GM12878 (cell line): Measurements from ENCODE around the gene ING4. TPM values are rescaled to one million over a fixed set of nuclear protein-coding genes. Genes with fewer than 3 reads are reported as not detected.

Experiments
- ATAC-seq: fragments of 200-7000 bp; cut with Tn5 transposase; 3 replicates; pipeline ENCODE4 v1.9.1; 2020; ENCODE audit warnings: mild to moderate bottlenecking, moderate library complexity
- BruUV-seq: library from RNA; stranded (reverse); fragments of 400-500 nt; replicated peaks from 2 replicates; lab custom pipeline; 2021; lab: Mats Ljungman, UMichigan
- CTCF ChIA-PET: fragments of 300-600 bp; sonication (Branson Sonifier 250); formaldehyde crosslinking; extraction: SDS; loops from one replicate; lab custom pipeline; 2021; ENCODE audit warnings: inconsistent platforms; lab: Yijun Ruan, JAX
- POLR2A ChIA-PET: fragments of 350-600 bp; formaldehyde crosslinking; extraction: SDS; loops from one replicate; lab custom pipeline; 2021; ENCODE audit warnings: inconsistent platforms; lab: Charles Lee
- RAD21 ChIA-PET: fragments of 300-600 bp; sonication (Branson Sonifier 250); formaldehyde crosslinking; loops from one replicate; lab custom pipeline; 2023; ENCODE audit warnings: antibody characterized with exemption; ENCODE audit not compliant: unreplicated experiment; lab: Charles Lee
- SMC1A ChIA-PET: fragments of 300-600 bp; sonication (Branson Sonifier 250); formaldehyde crosslinking; loops from one replicate; lab custom pipeline; 2023; ENCODE audit not compliant: unreplicated experiment, uncharacterized antibody; lab: Charles Lee
- DNase-seq: peaks from one replicate; pipeline ENCODE4 v3.0.0-alpha.2; 2011; ENCODE audit warnings: low read depth, low spot score
- FAIRE-seq: peaks from 3 replicates; lab custom pipeline; 2011; peaks lifted over from hg19 to GRCh38; lab: Jason Lieb, UNC
- H2AFZ ChIP-seq: 2 replicates; pipeline ENCODE4 v1.6.0; 2011; ENCODE audit warnings: low read depth, low read length, control low read depth; ENCODE audit not compliant: control insufficient read depth
- H3K27ac ChIP-seq: 2 replicates; pipeline ENCODE4 v1.5.1; 2011; ENCODE audit warnings: control low read depth; ENCODE audit not compliant: control insufficient read depth, insufficient read depth
- H3K27me3 ChIP-seq, 2 experiments: replicated peaks in 1 of 2; 2 replicates each; pipeline versions ENCODE4 v1.6.0 to v1.6.1; 2011; ENCODE audit warnings: low read length in 1 of 2; ENCODE audit not compliant: control insufficient read depth in 2 of 2, insufficient read depth in 2 of 2
- H3K36me3 ChIP-seq, 2 experiments: 2 replicates each; pipeline ENCODE4 v1.5.1; 2011; ENCODE audit warnings: low read length in 1 of 2; ENCODE audit not compliant: control insufficient read depth in 2 of 2, insufficient read depth in 2 of 2
- H3K4me1 ChIP-seq: 2 replicates; pipeline ENCODE4 v1.6.1; 2011; ENCODE audit warnings: mild to moderate bottlenecking, low read length, moderate library complexity, mixed read lengths; ENCODE audit not compliant: control insufficient read depth, insufficient read depth
- H3K4me2 ChIP-seq: 2 replicates; pipeline ENCODE4 v1.6.0; 2011; ENCODE audit warnings: control low read depth; ENCODE audit not compliant: control insufficient read depth, insufficient read depth
- H3K4me3 ChIP-seq: fragments of 200-600 bp; sonication (generic); 2 replicates; pipeline ENCODE4 v1.5.1; 2016
- H3K79me2 ChIP-seq: 2 replicates; pipeline ENCODE4 v1.6.0; 2011; ENCODE audit warnings: low read length; ENCODE audit not compliant: control insufficient read depth, insufficient read depth
- H3K9ac ChIP-seq: 2 replicates; pipeline ENCODE4 v1.8.0; 2011; ENCODE audit warnings: low read length, control low read depth, mixed read lengths; ENCODE audit not compliant: control insufficient read depth, insufficient read depth
- H3K9me3 ChIP-seq: replicated peaks from 3 replicates; pipeline ENCODE4 v1.5.1; 2011; ENCODE audit warnings: mild to moderate bottlenecking, low read length; ENCODE audit not compliant: control insufficient read depth, insufficient read depth
- H4K20me1 ChIP-seq: 2 replicates; pipeline ENCODE4 v1.6.0; 2011; ENCODE audit not compliant: control insufficient read depth, insufficient read depth
- BMI1 ChIP-seq: fragments of 450-650 bp; IDR thresholded peaks from 2 replicates; pipeline ENCODE4 v1.6.1; 2016; ENCODE audit warnings: mild to moderate bottlenecking, moderate library complexity, borderline replicate concordance
- CBX5 ChIP-seq: sonication (generic); IDR thresholded peaks from 2 replicates; pipeline ENCODE4 v1.6.1; 2016; ENCODE audit warnings: low read depth, moderate library complexity, mild to moderate bottlenecking, inconsistent platforms
- CHD4 ChIP-seq: fragments of 200-600 bp; sonication (generic); IDR thresholded peaks from 2 replicates; pipeline ENCODE4 v1.6.1; 2016; ENCODE audit warnings: mild to moderate bottlenecking
- EED ChIP-seq: sonication (generic); IDR thresholded peaks from 2 replicates; pipeline ENCODE4 v1.6.1; 2016; ENCODE audit warnings: antibody characterized with exemption, low read depth
- GATAD2B ChIP-seq: fragments of 450-650 bp; conservative IDR thresholded peaks from 2 replicates; pipeline ENCODE4 v1.6.1; 2017; ENCODE audit warnings: low read depth, mild to moderate bottlenecking, moderate library complexity
- JUNB ChIP-seq: IDR thresholded peaks from 2 replicates; pipeline ENCODE4 v1.6.1; 2016; ENCODE audit warnings: antibody characterized with exemption, mild to moderate bottlenecking
- JUND ChIP-seq: IDR thresholded peaks from 2 replicates; pipeline ENCODE4 v1.6.1; 2012; ENCODE audit warnings: low read depth, mild to moderate bottlenecking, low read length, improper control_type of control experiment, moderate library complexity
- NBN ChIP-seq: fragments of 450-650 bp; IDR thresholded peaks from 2 replicates; pipeline ENCODE4 v1.6.1; 2016
- NR2F1 ChIP-seq: fragments of 450-650 bp; conservative IDR thresholded peaks from 2 replicates; pipeline ENCODE4 v1.6.1; 2017; ENCODE audit warnings: mild to moderate bottlenecking
- POLR2AphosphoS5 ChIP-seq: IDR thresholded peaks from 2 replicates; pipeline ENCODE4 v1.6.1; 2011; ENCODE audit warnings: mild to moderate bottlenecking, low read length, inconsistent platforms
- RFX5 ChIP-seq: IDR thresholded peaks from 2 replicates; pipeline ENCODE4 v1.6.1; 2011; ENCODE audit warnings: low read depth, low read length, improper control_type of control experiment
- SREBF1 ChIP-seq: IDR thresholded peaks from 2 replicates; pipeline ENCODE4 v1.6.1; 2012; ENCODE audit warnings: mild to moderate bottlenecking, low read length
- SREBF2 ChIP-seq: IDR thresholded peaks from 2 replicates; pipeline ENCODE4 v1.6.1; 2012; ENCODE audit warnings: mild to moderate bottlenecking, low read length
- ZNF207 ChIP-seq: fragments of 450-650 bp; IDR thresholded peaks from 2 replicates; pipeline ENCODE4 v1.6.1; 2014; ENCODE audit warnings: antibody characterized with exemption, mild to moderate bottlenecking, borderline replicate concordance
- ZNF24 ChIP-seq: fragments of 450-650 bp; IDR thresholded peaks from 2 replicates; pipeline ENCODE4 v1.6.1; 2017; ENCODE audit warnings: antibody characterized with exemption, mild to moderate bottlenecking
- ZNF274 ChIP-seq: IDR thresholded peaks from one replicate; pipeline ENCODE4 v1.8.0; 2011; ENCODE audit not compliant: insufficient read length, insufficient read depth
- WGBS: methylation state at CpG from one replicate; pipeline ENCODE4 v1.1.6; 2016; ENCODE audit warnings: low lambda C conversion rate; ENCODE audit not compliant: insufficient replicate concordance, insufficient coverage; ENCODE audit errors: missing lambda C conversion rate; 5-methylcytosine and 5-hydroxymethylcytosine counted together
- in situ Hi-C: fragments of 300-500 bp; cut with MboI; formaldehyde crosslinking; loops from 9 replicates; pipeline ENCODE4 v1.14.3; 2018; ENCODE audit warnings: mixed read lengths
- intact Hi-C: fragments of 100-400 bp; cut with micrococcal nuclease; formaldehyde crosslinking; loops from one replicate; pipeline ENCODE4 v1.14.2; 2022; ENCODE audit not compliant: unreplicated experiment
- polyA plus RNA-seq, 11 experiments: library from polyadenylated mRNA; depleted of rRNA in 4 of 11; unstranded in 6 of 11; stranded (reverse) in 5 of 11; fragments of >200 nt; fragmentation: Nextera tagmentation in 4 of 11; fragmentation: Illumina TruSeq in 1 of 11; extraction: Ambion mirVana in 4 of 11; extraction: Trizol in 1 of 11; gene quantifications; 1 replicate in 1 of 11; 2 replicates in 10 of 11; pipeline versions ENCODE4 v1.2.1 to v1.2.3, GENCODE V29; 2011 to 2016; ENCODE audit warnings: inconsistent platforms in 2 of 11, missing spikeins in 2 of 11, low read depth in 1 of 11
- total RNA-seq, 4 experiments: library from RNA; depleted of rRNA in 3 of 4; stranded (reverse); fragments of >200 nt in 3 of 4; fragmentation: Illumina TruSeq in 1 of 4; extraction: Trizol in 1 of 4; gene quantifications; 2 replicates each; pipeline versions ENCODE4 v1.2.1 to v1.2.3, GENCODE V29; 2013 to 2021

ING4 gene
- total and polyA plus RNA-seq, 10 of the 15 experiments (the other 5 are each of a cell fraction or from before 2014, with no cell fraction given), result 7.2 to 53.9 (median 21.8) TPM

DNA sequence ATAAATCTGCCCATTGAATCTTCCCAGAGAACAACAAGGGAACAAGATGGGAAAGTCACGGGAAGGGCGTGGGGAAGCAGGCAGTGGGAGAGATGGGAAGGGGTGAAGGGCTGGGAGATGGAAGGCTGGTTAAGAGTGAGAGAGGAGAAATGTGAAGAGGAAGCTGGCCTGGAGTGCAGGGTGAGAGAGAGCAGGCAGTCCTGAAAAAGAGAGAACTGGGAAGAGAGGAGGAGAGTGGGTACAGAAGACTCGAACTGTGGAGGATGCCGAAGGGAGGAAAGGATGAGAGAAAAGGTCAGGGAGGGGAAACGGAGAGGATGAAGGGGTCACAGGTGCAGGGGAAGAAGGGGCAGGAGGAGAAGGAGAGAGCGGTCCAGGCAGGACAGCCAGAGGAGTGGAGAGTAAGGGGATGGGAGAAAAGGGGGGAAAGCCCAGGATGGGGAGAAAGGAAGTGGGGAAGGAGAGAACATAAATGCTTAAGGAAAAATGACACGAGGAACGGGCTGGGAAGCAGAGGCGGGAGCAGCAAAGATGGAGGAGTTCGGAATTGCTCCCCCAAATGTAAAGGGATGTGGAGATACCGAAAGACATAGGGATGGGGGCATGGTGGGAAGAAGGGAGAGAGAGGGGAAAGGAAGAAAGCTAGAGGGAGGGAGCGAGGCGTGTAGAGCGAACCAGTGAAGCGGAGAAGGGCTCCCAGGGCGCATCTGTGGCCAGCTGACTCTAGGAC, 36.5 kb upstream of the ING4 start:
- BruUV-seq, result no TSS peak
- Histone ChIP-seq H3K9me3 (no peaks in the 10 kb centered on the region), H3K4me2 (no peak overlapping the region), H3K4me3 (no peak overlapping the region), H3K27me3 (peaks cover 15 to 21% of the 10 kb centered on the region in 2 experiments), H3K36me3 (no peaks in the 10 kb centered on the region), H3K4me1 (peaks cover 12% of the 10 kb centered on the region), H4K20me1 (no peaks in the 10 kb centered on the region), H2AFZ (no peak overlapping the region), H3K27ac (no peak overlapping the region), H3K79me2 (no peaks in the 10 kb centered on the region), H3K9ac (no peak overlapping the region)
- POLR2A ChIA-PET, result interaction anchor here (1.6 kb wide), 1 partner anchor 11 kb away, joined by 4 read pairs; the partner anchor contains the start of gene ZNF384
- WGBS, result 26% methylated on average over 15 of the region's 16 CpGs
- intact Hi-C loops (no loop called here), in situ Hi-C loops (no loop called here)
- SMC1A ChIA-PET, result interaction anchor here (3.9 kb wide), 1 partner anchor 24 kb away, joined by 16 read pairs; the partner anchor contains the start of gene COPS7A
- RAD21 ChIA-PET, result no interaction called here
- CTCF ChIA-PET, result interaction anchor here (0.5 to 1.2 kb wide), 3 partner anchors 34 to 134 kb away, joined by 3 read pairs; no protein-coding TSS in a partner anchor
- FAIRE-seq, result no peak
- no peak for ATAC-seq
- TF ChIP-seq GATAD2B, result no peak
- TF ChIP-seq CHD4, result no peak
- TF ChIP-seq BMI1, result no peak
- TF ChIP-seq ZNF24, result no peak
- no peak for TF ChIP-seq NR2F1
- no peak for TF ChIP-seq ZNF207
- TF ChIP-seq JUND, result no peak
- TF ChIP-seq POLR2AphosphoS5, result no peak
- TF ChIP-seq SREBF1, result no peak
- no peak; the same call in 1 of the 2 replicates for TF ChIP-seq EED
- TF ChIP-seq ZNF274, result no peak
- no peak for TF ChIP-seq CBX5
- no peak for TF ChIP-seq RFX5
- no peak for TF ChIP-seq NBN
- TF ChIP-seq JUNB, result no peak
- no peak for TF ChIP-seq SREBF2
- no peak for DNase-seq
